Stimulated activated CD8-positive, alpha-beta memory T cell treated with anti-CD3 and anti-CD28 coated beads, Interleukin-2, amount 100 ng/mL, for 1 hour (primary cell): ENCODE results near the gene APCDD1.
"Not testable (repeated sequence)": the region's sequence is repeated elsewhere in the genome, so short reads cannot be mapped to it uniquely, and the experiment has no call there.

Experiments used
- DNase-seq, 2 donors: peaks; one replicate each; pipeline ENCODE4 v3.0.0-alpha.2; 2020; ENCODE audit warnings: low read depth in 2 of 2

Gene APCDD1

DNA sequence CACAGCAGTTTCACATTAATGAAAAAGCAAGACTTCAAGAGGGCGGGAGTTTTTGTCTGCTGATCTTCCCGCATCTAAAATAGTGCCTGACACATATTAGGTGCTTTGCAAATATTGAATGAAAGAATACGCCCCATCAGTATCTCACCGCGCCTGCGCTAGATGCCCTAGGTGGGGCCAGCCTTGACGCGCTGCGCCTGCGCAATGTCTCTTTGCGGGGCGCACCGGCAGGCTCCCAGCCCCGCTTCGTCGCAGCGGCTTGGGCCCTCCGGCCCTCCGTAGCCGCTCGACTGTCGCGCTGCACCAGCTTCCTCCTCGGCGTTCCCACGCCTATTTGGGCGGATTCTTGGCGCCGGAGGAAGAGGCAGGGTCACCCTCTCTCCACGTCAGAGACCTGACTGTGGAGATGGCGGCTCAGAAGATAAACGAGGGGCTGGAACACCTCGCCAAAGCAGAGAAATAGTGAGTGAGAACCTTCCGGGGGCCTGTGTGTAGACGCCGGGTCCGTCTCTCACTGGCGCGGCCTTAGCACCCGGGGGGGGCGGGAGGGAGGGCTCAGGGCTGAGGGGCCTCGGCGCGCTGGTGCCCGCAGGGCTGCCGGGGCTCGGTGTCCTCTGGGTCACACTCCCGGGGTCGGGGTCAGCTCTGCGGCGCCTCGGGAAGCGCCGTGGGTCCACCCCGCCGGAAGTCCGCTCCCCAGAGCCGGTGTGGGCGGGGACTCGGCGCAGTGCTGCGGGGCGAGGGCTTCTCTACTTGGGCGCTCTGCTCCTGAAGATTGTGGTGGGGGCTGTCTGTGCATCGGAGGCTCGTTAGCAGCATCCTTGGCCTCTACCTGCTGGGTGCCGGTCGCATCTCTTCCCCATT, 71.5 kb downstream of the APCDD1 start, which contains the start of gene NAPG:
Gene NAPG (plus strand): TSS at position 331 of the 864 bp plus-strand sequence. CDS start 76 bp downstream, at position 407.
- peak; percentile 71 to 80 for DNase-seq

DNA sequence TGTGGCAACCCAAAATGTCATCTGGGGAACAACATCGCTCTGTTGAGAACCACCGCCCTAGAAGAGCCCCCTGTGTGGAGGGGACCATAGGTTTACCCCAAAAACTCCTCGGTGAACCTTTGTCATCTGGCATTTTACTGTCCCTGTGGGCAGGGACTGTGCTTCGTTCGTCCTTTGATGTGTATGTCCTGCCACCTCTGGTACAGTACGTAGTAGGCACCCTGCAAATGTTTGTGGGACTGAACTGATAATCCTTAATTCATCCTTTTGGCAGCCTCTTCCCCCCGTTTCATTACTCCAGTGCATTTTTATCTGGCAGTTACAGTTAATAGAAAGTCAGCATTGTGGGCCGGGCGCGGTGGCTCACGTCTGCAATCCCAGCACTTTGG, 72.1 kb downstream of the APCDD1 start:
- no peak for DNase-seq

DNA sequence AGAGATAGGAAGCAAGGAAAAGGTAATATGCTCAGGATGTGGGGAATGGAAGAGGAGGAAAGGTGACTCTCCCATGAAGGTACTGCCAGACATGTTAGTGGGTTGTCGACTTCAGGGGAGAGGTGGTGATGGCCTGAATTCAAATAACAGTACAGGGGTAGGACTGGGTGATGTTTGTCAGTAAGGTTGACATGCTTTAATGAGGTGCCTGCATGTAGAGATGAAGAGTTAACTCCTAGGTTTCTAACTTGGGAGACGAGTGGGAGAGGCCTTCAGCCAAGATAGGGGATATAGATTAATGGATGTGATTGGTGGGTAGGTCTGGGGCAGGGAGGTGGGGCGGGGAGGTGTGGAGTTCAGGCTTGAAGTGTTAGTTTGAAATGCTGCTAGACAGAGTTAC, 74.0 kb downstream of the APCDD1 start:
- DNase-seq: no peak

DNA sequence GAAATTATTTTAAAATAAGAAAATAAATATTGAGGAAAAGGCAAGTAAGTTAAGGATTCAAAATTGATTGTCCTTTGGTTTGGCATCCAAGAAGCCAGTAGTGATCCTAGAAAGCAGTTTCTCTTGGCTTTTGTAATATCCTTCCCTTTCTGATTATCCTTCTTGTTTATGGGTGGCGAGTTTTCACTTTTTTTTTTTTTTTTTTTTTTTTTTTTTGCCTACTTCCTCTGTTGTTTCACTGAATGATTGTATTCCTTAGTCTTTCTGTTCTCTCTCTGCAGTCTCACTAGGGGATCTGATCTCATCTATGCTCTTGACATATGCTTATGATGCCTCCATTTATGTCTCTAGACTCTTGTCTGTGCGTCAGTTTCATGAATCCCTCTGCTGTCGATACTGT, 75.6 kb downstream of the APCDD1 start:
- no peak for DNase-seq

DNA sequence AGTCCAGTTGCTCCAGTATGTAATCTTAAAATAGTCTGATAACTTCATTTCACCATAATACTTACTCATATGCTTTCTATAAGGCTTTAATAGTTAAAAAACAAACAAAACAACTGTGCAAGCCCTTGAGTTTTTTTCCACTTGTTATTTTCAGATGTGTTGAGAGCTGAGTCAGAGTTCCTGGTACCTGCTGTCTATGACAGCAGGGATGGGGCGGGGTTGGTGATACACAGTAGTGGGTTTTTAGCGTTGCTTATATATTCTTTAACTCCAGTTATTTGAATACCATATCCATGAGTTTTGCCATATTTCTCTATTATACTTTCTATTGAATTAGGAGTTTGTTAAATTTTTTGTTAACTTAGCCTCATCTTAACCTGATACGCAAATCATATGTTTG, 76.4 kb downstream of the APCDD1 start:
- no peak for DNase-seq

DNA sequence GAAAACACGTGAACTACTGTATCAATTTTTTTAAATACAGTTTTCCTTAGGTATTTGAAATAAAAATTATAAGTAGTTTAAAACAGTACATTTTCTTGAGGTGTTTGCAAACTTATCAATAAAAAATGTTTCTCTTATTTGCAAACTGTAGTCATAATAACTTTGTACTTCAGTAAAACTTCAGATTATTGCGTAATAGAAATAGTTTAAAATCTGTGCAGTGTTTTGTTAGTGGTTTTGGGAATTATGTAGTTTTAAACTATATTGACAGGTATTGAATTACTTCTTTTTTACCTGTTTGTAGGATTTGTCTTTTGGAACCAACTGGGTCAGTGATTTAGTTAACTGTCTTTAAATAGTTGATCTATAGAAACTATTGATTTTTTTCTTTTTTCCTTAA, 78.7 kb downstream of the APCDD1 start:
- DNase-seq: no peak

DNA sequence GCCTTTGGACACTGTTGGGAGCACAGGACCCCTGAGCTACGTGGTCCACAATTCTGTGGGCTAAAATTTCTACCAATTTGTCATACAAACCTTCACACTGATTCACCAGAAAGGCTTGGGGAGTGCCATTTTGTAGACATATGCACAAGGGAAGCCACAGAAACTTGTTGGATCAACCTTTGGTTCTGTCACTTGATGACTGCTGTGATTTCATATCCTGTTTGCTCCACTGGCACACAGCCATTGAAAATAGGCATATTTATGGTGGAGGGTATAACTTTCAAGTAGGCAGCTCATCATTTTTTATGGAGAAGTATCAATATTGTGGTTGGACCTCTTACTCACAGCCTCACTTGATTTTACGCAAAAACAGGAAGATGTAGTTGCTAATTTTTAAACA, 81.8 kb downstream of the APCDD1 start:
- no peak for DNase-seq

DNA sequence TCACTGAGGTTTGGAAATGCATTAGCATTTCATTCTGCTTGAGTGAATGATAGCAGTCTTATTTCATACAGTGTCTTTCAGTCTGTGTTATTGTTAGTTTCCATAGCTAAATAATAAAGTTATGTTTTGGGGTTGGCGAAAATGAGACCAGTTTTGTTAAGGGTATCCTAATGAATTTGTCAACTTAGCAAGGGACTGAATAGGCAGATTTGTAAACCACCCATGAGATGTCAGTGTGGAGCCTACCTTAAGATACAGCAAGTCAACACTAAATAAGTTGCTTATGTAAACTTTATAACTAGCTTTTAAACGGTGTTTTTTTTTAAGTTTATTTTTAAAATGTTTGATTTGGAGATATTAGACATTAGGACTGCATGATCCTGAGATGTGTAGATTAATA, 83.3 kb downstream of the APCDD1 start:
- DNase-seq: no peak

DNA sequence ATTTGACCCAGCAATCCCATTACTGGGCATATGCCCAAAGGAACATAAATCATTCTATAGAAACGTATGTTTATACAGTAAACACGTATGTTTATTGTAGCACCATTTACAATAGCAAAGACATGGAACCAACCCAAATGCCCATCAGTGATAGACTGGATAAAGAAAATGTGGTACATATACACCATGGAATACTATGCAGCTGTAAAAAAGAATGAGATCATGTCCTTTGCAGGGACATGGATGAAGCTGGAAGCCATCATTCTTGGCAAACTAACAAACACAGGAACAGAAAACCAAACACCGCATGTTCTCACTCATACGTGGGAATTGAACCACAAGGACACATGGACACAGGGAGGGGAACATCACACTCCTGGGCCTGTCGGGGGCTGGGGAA, 84.7 kb downstream of the APCDD1 start:
- DNase-seq: not testable (repeated sequence)
